Right atrium auricular region (tissue), 2 donors: Measurements from ENCODE around the gene TBXAS1. TPM values are rescaled to one million over a fixed set of nuclear protein-coding genes. Genes with fewer than 3 reads are reported as not detected.

ENCODE experiments used
- DNase-seq: peaks from one replicate; pipeline ENCODE4 v3.0.0-alpha.2; 2019; ENCODE audit warnings: low spot score
- H3K27ac ChIP-seq, 2 donors: fragments of 200-600 bp; sonication (generic); 1 replicate in 1 of 2; 2 replicates in 1 of 2; pipeline ENCODE4 v1.5.1; 2016 to 2019
- H3K27me3 ChIP-seq, 2 donors: fragments of 200-600 bp; sonication (generic); one replicate each; pipeline versions ENCODE4 v1.5.1 to v1.6.0; 2017 to 2019
- H3K36me3 ChIP-seq: fragments of 200-600 bp; sonication (generic); one replicate; pipeline ENCODE4 v1.5.1; 2016
- H3K4me1 ChIP-seq, 2 donors: fragments of 200-600 bp; sonication (generic); one replicate each; pipeline versions ENCODE4 v1.5.1 to v1.6.0; 2017 to 2019
- H3K4me3 ChIP-seq, 2 donors: fragments of 200-600 bp; sonication (generic); 1 replicate in 1 of 2; 2 replicates in 1 of 2; pipeline ENCODE4 v1.5.1; 2017 to 2019; ENCODE audit warnings: mild to moderate bottlenecking in 1 of 2, moderate library complexity in 1 of 2
- H3K9me3 ChIP-seq, 2 donors: fragments of 200-600 bp; sonication (generic); one replicate each; pipeline ENCODE4 v1.5.1; 2019
- CTCF ChIP-seq, 2 donors: fragments of 200-600 bp; sonication (generic); IDR thresholded peaks; one replicate each; pipeline ENCODE4 v1.5.1; 2019; ENCODE audit warnings: antibody characterized with exemption in 2 of 2
- total RNA-seq, 2 donors: library from RNA; depleted of rRNA; stranded (reverse); fragments of >200 nt; gene quantifications; one replicate each; pipeline ENCODE4 v1.1.0, GENCODE V29; 2016

TBXAS1 gene
- total RNA-seq, 2 donors from 2014 or later, result 4.6 to 15.3 TPM

GRCh38 chr7:139972029-139972428, 143.0 kb downstream of the TBXAS1 start:
- H3K36me3 ChIP-seq, result no peaks in the 10 kb centered on the region
- H3K9me3 ChIP-seq, result no peaks in the 10 kb centered on the region
- TF ChIP-seq CTCF (IDR thresholded peaks at IDR 0.05), result no peak
- no peak for DNase-seq
- H3K4me1 ChIP-seq, result no peaks in the 10 kb centered on the region
- H3K27me3 ChIP-seq, result no peaks in the 10 kb centered on the region
- no peak overlapping the region for H3K27ac ChIP-seq
- H3K4me3 ChIP-seq, result no peak overlapping the region

- TF ChIP-seq CTCF (IDR thresholded peaks at IDR 0.05), result no peak
- Histone ChIP-seq H3K36me3 (no peaks in the 10 kb centered on the region), H3K4me3 (no peak overlapping the region), H3K27ac (no peak overlapping the region), H3K4me1 (no peaks in the 10 kb centered on the region), H3K9me3 (no peaks in the 10 kb centered on the region), H3K27me3 (no peaks in the 10 kb centered on the region)
- no peak for DNase-seq
These were observed 144.3 kb downstream of the TBXAS1 start for GRCh38 chr7:139973101-139974050.

GRCh38 chr7:139974179-139974811, 145.2 kb downstream of the TBXAS1 start:
- Histone ChIP-seq H3K27ac (no peak overlapping the region), H3K36me3 (no peaks in the 10 kb centered on the region), H3K27me3 (no peaks in the 10 kb centered on the region), H3K4me3 (no peak overlapping the region), H3K4me1 (no peaks in the 10 kb centered on the region), H3K9me3 (no peaks in the 10 kb centered on the region)
- TF ChIP-seq CTCF (IDR thresholded peaks at IDR 0.05), result no peak
- DNase-seq, result no peak

GRCh38 chr7:139976055-139976837, 147.2 kb downstream of the TBXAS1 start:
- Histone ChIP-seq H3K9me3 (no peaks in the 10 kb centered on the region), H3K27ac (no peak overlapping the region), H3K27me3 (no peaks in the 10 kb centered on the region), H3K4me1 (no peaks in the 10 kb centered on the region), H3K4me3 (no peak overlapping the region), H3K36me3 (no peaks in the 10 kb centered on the region)
- TF ChIP-seq CTCF (IDR thresholded peaks at IDR 0.05), result no peak
- DNase-seq, result no peak

- no peak overlapping the region for H3K27ac ChIP-seq
- no peak for TF ChIP-seq CTCF (IDR thresholded peaks at IDR 0.05)
- no peak overlapping the region for H3K4me3 ChIP-seq
- H3K9me3 ChIP-seq, result no peaks in the 10 kb centered on the region
- H3K36me3 ChIP-seq, result no peaks in the 10 kb centered on the region
- no peaks in the 10 kb centered on the region for H3K4me1 ChIP-seq
- no peak for DNase-seq
- H3K27me3 ChIP-seq, result no peaks in the 10 kb centered on the region
These were observed 148.0 kb downstream of the TBXAS1 start for GRCh38 chr7:139976838-139977656.
